T1000 (cell line): ENCODE results near the gene TMEM256.

Experiments used
- DNase-seq: peaks from one replicate; lab custom pipeline; 2025; ENCODE audit warnings: mixed read lengths; lab: John Stamatoyannopoulos, UW

The TMEM256 gene

GRCh38 chr17:7429722-7430121 is 25.8 kb upstream of the TMEM256 start:
- DNase-seq: no peak

- DNase-seq: no peak
Observed at GRCh38 chr17:7428557-7428956, 24.7 kb upstream of the TMEM256 start, which contains the start of gene SPEM3. Gene SPEM3 (plus strand): TSS chr17:7428857. CDS start chr17:7428903, 46 bp downstream.

GRCh38 chr17:7427549-7427948 is 23.7 kb upstream of the TMEM256 start:
- DNase-seq: no peak

DNA sequence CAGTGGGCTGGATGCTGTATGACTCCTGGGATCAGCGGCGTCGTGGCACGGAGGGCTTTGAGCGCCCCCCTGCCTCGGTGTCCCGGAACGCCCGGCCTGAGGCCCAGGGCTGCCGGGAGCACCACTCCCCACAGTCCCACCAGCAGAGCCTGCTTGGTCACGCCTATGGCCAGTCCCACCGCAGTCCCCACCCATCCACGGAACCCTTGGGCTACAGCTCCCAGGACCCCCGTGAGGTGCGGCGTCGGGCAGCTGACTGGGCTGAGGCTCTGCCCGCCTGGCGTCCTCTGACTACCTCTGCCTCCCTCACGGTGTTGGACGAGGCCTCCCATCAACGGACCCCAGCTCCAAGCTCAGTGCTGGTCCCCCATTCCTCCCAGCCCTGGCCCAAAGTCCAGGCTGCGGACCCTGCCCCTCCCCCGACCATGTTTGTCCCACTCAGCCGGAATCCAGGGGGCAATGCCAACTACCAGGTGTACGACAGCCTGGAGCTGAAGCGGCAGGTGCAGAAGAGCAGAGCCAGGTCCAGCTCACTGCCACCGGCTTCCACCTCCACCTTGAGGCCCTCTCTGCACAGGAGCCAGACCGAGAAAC is 23.1 kb upstream of the TMEM256 start:
- DNase-seq: no peak

GRCh38 chr17:7426203-7426863 is 22.4 kb upstream of the TMEM256 start:
- DNase-seq: no peak

- no peak for DNase-seq
Observed at GRCh38 chr17:7425756-7426155, 21.9 kb upstream of the TMEM256 start.

DNA sequence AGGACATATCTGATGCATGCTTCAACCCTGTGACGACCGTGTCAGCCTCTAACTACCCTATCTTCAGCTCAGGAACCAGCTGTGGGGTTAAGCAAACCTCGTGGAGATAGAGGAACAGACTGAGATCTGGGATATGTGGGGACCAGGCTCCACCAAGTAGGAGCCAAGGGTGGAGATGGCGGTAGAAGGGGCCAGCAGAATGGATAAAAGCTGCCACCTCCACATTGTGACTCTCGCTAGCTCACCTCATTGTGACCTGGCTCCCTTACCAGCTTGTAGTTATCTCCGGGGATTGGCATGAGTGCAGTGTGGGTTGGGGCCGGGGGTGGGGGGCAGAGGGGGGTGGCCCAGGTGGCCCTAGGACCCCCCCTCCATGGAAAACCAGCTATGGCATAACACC is 21.4 kb upstream of the TMEM256 start, which contains the start of gene SPEM2:
Gene SPEM2 (plus strand): TSS at position 301 of the 400 bp plus-strand sequence. CDS start 73 bp downstream, at position 374.
- no peak for DNase-seq

DNA sequence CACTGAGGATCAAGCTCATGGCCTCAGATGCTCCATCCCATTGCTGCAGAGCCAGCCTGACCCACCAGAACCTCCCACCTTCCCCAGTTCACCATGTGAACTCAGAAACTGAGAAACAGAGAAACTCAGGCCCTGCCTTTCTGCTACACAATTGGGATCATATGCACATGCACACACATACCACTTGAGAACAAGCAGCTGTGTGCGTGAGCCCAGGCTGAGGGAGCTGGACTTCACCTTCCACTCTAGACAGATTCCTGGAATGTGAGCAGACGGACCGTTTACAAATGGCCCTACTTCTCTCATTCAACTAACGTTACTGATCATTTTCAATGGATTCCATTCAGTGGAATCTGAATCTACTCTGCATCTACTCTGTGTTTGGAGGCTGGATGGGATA is 19.8 kb upstream of the TMEM256 start:
- no peak for DNase-seq

GRCh38 chr17:7421186-7421585 is 17.3 kb upstream of the TMEM256 start:
- DNase-seq: no peak

- no peak for DNase-seq
Observed at GRCh38 chr17:7419819-7420610, 16.1 kb upstream of the TMEM256 start, which contains the start of gene SPEM1. Gene SPEM1 (plus strand): TSS chr17:7420324. CDS start chr17:7420385, 61 bp downstream.

DNA sequence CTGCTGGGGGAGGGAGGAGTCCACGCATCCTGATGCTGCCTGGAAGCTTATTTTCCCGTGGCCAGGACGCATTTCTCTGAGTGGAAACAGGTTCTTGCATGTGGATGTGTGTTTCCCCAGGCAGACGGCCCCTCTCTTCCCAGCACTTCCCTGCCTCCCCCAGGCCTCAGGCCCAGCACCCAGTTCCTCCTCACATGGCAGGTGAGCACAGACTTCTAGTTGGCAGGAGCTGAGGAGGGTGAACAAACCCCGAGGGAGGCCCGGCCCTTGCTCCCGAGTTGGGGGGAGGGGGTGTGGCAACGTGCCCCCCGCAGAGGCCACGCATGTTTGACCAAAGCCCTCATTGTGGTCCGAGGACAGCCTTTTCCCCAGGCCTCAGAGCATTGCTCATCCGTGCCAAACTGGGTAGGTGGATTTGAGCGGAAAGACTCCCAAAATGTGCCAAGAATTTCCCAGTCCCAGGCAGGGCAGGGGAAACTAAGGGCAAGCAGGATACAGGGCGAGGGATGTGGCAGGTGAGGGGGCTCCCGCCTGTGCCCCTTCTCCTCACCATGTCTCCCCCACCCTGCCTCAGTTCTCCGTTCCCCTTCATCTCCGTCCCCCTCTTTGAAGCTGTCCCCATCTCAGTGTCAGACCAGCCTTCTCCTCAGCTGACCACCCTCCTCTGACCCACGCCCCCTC is 14.7 kb upstream of the TMEM256 start:
- no peak for DNase-seq

- DNase-seq: no peak
Observed at GRCh38 chr17:7417056-7417655, 13.3 kb upstream of the TMEM256 start.

DNA sequence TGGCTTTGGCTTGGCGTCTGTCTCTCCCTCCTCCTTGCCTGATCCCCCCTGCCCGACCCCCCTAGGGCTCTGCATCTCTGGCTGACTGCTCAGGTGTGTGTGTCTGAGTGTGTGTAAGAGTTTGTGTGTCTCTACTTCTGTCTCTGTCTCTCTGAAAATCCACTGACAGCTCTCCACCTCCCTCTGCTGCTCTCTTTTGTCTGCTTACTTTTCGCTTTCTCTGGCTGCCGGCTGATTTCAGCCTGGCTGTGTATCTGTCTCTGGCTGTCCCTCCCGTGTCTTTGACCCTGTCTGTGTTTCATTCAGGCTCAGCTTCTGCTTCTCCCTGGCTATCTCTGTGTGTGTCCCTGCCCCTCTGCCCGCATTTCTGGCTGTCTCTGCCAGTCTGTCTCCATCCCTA is 12.4 kb upstream of the TMEM256 start:
- no peak for DNase-seq

DNA sequence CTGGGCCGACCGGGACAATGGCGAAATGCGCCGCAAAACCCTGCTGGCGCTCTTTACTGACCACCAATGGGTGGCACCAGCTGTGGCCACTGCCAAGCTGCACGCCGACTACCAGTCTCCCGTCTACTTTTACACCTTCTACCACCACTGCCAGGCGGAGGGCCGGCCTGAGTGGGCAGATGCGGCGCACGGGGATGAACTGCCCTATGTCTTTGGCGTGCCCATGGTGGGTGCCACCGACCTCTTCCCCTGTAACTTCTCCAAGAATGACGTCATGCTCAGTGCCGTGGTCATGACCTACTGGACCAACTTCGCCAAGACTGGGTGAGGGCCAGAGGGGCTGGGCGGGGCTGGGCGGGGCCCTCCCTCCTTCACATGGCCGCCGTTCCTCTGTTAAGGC is 11.9 kb upstream of the TMEM256 start:
- no peak for DNase-seq

- no peak for DNase-seq
Observed at GRCh38 chr17:7414837-7415236, 10.9 kb upstream of the TMEM256 start.

DNA sequence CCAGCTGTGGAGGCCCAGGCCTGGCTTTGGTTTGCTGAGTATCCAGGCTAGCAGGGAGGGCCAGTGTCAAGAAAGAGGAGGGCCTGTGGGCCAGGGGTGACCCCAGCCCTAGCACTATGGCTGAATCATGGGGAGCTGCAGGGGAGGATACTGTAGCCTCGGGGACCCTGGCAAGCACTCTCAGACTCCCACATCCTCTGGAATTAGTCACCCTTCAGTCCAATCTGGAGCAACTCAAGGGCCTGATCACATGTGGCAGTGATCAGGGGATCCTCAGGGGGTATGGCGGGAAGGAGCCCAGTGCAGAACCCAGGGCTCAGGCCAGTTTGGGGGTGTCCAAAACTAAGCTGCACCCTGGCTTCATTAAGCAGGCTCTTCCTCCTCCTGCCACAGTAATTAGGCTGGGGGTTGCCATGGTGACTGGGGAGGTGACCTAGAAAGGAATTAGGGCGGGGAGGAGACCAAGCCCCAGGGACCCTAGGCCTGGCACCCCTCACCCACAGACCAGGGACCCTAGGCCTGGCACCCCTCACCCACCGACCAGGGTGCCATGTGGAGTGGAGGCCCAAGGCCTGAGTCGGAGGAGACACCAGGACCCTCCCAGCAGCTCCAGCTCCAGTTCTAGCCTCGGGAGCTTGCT is 9.6 kb upstream of the TMEM256 start:
- no peak for DNase-seq

GRCh38 chr17:7411427-7411750 is 7.5 kb upstream of the TMEM256 start:
- DNase-seq: no peak

GRCh38 chr17:7410634-7411426 is 6.9 kb upstream of the TMEM256 start:
- DNase-seq: no peak

- DNase-seq: no peak
Observed at GRCh38 chr17:7409716-7410115, 5.8 kb upstream of the TMEM256 start.

DNA sequence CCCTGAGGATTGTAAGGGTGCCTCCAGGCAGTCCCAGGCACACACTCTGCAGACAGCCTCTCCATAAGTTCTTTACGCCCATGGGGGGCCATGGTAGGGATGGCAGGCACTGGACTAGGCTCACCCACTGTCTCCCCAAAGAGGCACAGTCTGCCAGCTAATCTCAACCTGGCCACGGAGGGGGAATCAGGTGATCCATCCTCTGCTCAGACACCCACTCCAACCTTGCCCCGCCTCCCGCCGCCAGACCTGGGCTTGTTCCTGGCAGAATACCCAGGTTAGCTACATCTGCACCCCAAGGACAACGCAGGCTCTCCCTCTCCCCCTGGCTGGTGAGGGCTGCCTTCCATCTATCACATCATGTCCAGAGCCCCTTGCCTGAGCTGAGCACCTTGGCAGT is 5.0 kb upstream of the TMEM256 start:
- no peak for DNase-seq

GRCh38 chr17:7408252-7408727 is 4.4 kb upstream of the TMEM256 start:
- no peak for DNase-seq
